DND-41 (cell line): ENCODE measurements around the gene CCDC107.

ENCODE experiments used
- ATAC-seq: fragments of 200-7000 bp; cut with Tn5 transposase; 3 replicates; pipeline ENCODE4 v1.9.1; 2021; ENCODE audit warnings: low read depth; ENCODE audit not compliant: insufficient read depth
- DNase-seq: peaks from one replicate; pipeline ENCODE4 v3.0.0-alpha.2; 2020
- H2AFZ ChIP-seq: 2 replicates; pipeline ENCODE4 v1.6.0; 2012; ENCODE audit warnings: low read depth, low read length
- H3K27ac ChIP-seq: 2 replicates; pipeline ENCODE4 v1.5.1; 2012; ENCODE audit warnings: low read length, inconsistent platforms
- H3K27me3 ChIP-seq: fragments of 200-600 bp; sonication (generic); 2 replicates; pipeline ENCODE4 v1.6.0; 2012; ENCODE audit warnings: low read length, mild to moderate bottlenecking, inconsistent platforms; ENCODE audit not compliant: insufficient read depth, poor library complexity
- H3K36me3 ChIP-seq: 2 replicates; pipeline ENCODE4 v1.5.1; 2012; ENCODE audit warnings: low read length, inconsistent platforms; ENCODE audit not compliant: insufficient read depth
- H3K4me1 ChIP-seq: 2 replicates; pipeline ENCODE4 v1.5.1; 2012; ENCODE audit warnings: mild to moderate bottlenecking, low read length; ENCODE audit not compliant: insufficient read depth
- H3K4me2 ChIP-seq: 2 replicates; pipeline ENCODE4 v1.6.0; 2012; ENCODE audit warnings: mild to moderate bottlenecking, moderate library complexity, low read length, inconsistent platforms; ENCODE audit not compliant: insufficient read depth
- H3K4me3 ChIP-seq, 2 experiments: fragments of 200-600 bp in 1 of 2; shearing (Covaris generic) in 1 of 2; 2 replicates each; pipeline ENCODE4 v1.5.1; 2012 to 2016; ENCODE audit warnings: inconsistent platforms in 2 of 2, low read length in 2 of 2, mild to moderate bottlenecking in 2 of 2, low read depth in 1 of 2, moderate library complexity in 1 of 2
- H3K79me2 ChIP-seq: 2 replicates; pipeline ENCODE4 v1.6.0; 2012; ENCODE audit warnings: low read length, inconsistent platforms; ENCODE audit not compliant: insufficient read depth
- H3K9ac ChIP-seq: 2 replicates; pipeline ENCODE4 v1.6.0; 2012; ENCODE audit warnings: low read depth, mild to moderate bottlenecking, inconsistent platforms, low read length, moderate library complexity
- H3K9me3 ChIP-seq: 2 replicates; pipeline ENCODE4 v1.5.1; 2012; ENCODE audit warnings: low read length, moderate library complexity, mild to moderate bottlenecking, inconsistent platforms; ENCODE audit not compliant: insufficient read depth, severe bottlenecking
- H4K20me1 ChIP-seq: 2 replicates; pipeline ENCODE4 v1.6.0; 2012; ENCODE audit warnings: low read length; ENCODE audit not compliant: insufficient read depth
- EZH2 ChIP-seq: IDR thresholded peaks from 3 replicates; pipeline ENCODE4 v1.6.1; 2012; ENCODE audit warnings: borderline replicate concordance, low read depth, mild to moderate bottlenecking, moderate library complexity, low read length, inconsistent platforms; ENCODE audit not compliant: severe bottlenecking
- TF ChIP-seq, protein P1 (sequence below): IDR thresholded peaks from 2 replicates; pipeline ENCODE4 v1.5.1; 2012; ENCODE audit warnings: borderline replicate concordance, low read length, moderate library complexity, mild to moderate bottlenecking; ENCODE audit not compliant: poor library complexity, severe bottlenecking; ENCODE audit errors: extremely low read depth

CCDC107 gene

GRCh38 chr9:35710818-35711500, 52.9 kb downstream of the CCDC107 start:
- H2AFZ ChIP-seq: no peak overlapping the region
- ATAC-seq: no peak
- H3K4me2 ChIP-seq: no peak overlapping the region
- H3K4me1 ChIP-seq: no peaks in the 10 kb centered on the region
- no peak overlapping the region for H3K4me3 ChIP-seq
- H3K27me3 ChIP-seq: no peaks in the 10 kb centered on the region
- H3K27ac ChIP-seq: no peak overlapping the region
- TF ChIP-seq EZH2: no peak
- TF ChIP-seq, protein P1, sequence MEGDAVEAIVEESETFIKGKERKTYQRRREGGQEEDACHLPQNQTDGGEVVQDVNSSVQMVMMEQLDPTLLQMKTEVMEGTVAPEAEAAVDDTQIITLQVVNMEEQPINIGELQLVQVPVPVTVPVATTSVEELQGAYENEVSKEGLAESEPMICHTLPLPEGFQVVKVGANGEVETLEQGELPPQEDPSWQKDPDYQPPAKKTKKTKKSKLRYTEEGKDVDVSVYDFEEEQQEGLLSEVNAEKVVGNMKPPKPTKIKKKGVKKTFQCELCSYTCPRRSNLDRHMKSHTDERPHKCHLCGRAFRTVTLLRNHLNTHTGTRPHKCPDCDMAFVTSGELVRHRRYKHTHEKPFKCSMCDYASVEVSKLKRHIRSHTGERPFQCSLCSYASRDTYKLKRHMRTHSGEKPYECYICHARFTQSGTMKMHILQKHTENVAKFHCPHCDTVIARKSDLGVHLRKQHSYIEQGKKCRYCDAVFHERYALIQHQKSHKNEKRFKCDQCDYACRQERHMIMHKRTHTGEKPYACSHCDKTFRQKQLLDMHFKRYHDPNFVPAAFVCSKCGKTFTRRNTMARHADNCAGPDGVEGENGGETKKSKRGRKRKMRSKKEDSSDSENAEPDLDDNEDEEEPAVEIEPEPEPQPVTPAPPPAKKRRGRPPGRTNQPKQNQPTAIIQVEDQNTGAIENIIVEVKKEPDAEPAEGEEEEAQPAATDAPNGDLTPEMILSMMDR: no peak
- peaks cover 86% of the 10 kb centered on the region for H3K36me3 ChIP-seq
- H3K9ac ChIP-seq: no peak overlapping the region
- H4K20me1 ChIP-seq: peaks cover 4% of the 10 kb centered on the region; the same call in 1 of the 2 replicates
- H3K79me2 ChIP-seq: no peaks in the 10 kb centered on the region
- DNase-seq: no peak
- no peaks in the 10 kb centered on the region for H3K9me3 ChIP-seq
